Measurements from ENCODE around the gene ZDHHC5.

- TF ChIP-seq CTCF (IDR thresholded peaks at IDR 0.05; ENCODE audit: low read length), result no peak
- TF ChIP-seq EZH2 (IDR thresholded peaks at IDR 0.05; ENCODE audit: borderline replicate concordance, low read length), result no peak
Measured at GRCh38 chr11:57656885-57657193, 11.1 kb upstream of the ZDHHC5 start.
